Measurements from ENCODE around the gene PCDHGA9.

GRCh38 chr5:141399555-141400258 is 2.9 kb upstream of the PCDHGA9 start:
- TF ChIP-seq CTCF (IDR thresholded peaks at IDR 0.05), result no peak
- TF ChIP-seq POLR2A (IDR thresholded peaks at IDR 0.05), result no peak
